K562 treated with DMSO at 1 percent for 24 hours (cell line): ENCODE data around the gene GID4. TPM values are rescaled to one million over a fixed set of nuclear protein-coding genes. Genes with fewer than 3 reads are reported as not detected.

Experiments used
- total RNA-seq: library from RNA; unstranded; fragments of 300-600 nt; gene quantifications from 2 replicates; pipeline ENCODE4 v1.2.3, GENCODE V29; 2022; ENCODE audit warnings: low read depth; ENCODE audit not compliant: insufficient read depth

Gene GID4
- total RNA-seq = 4.6 and 5.4 TPM in 2 replicates

GRCh38 chr17:18038861-18039534 lies at the start of gene GID4, which contains the start of gene ATPAF2:
Gene GID4, plus strand, starts transcription at chr17:18039408. Its CDS starts 57 bp downstream, at chr17:18039465.
Gene ATPAF2, minus strand, starts transcription at chr17:18039168. Its CDS starts 155 bp downstream, at chr17:18039013.

DNA sequence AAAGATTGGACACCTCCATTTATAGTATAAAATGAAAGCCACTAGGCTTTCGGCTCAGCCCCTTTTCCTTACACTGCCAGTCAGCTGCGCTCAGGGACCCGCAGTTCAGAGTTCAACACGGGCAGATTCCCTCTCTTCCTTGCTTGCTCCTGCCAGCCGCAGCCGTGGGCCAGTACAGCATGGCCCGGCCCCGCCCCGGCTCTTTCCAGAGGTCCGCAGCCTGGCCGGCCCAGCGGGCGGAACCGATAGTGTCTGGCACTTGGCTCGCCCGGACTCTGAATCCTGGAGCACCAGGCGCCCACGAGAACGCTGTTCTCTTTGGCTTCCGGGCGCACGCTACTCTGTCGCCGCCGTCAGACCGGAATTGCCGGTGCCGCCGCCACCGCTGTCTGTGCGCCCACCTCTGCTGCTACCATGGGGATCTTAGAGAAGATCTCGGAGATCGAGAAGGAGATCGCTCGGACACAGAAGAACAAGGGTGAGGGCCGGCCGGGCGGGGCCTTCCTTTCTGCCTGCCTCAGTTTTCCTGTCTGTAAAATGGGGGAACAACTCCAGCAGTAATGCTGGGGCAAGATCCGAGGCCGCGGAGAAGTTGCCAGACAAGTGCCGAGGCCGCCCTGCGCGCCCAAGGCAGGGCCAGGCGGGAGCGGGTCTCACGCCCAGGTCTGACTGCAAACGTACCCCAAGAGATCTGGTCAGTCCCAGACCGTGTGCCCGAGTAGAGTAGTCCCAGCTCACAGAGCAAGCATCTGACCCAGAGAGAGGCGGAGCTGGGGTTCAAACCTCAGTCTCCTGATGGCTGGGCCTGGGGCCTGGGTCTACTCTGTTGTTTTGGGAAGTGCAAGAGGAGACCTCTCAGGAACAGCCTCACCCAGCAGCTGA lies 48.6 kb downstream of the GID4 start, which contains the start of gene DRG2:
Gene DRG2 (plus strand): TSS at position 339 of the 882 bp plus-strand sequence. CDS start 76 bp downstream, at position 415.

DNA sequence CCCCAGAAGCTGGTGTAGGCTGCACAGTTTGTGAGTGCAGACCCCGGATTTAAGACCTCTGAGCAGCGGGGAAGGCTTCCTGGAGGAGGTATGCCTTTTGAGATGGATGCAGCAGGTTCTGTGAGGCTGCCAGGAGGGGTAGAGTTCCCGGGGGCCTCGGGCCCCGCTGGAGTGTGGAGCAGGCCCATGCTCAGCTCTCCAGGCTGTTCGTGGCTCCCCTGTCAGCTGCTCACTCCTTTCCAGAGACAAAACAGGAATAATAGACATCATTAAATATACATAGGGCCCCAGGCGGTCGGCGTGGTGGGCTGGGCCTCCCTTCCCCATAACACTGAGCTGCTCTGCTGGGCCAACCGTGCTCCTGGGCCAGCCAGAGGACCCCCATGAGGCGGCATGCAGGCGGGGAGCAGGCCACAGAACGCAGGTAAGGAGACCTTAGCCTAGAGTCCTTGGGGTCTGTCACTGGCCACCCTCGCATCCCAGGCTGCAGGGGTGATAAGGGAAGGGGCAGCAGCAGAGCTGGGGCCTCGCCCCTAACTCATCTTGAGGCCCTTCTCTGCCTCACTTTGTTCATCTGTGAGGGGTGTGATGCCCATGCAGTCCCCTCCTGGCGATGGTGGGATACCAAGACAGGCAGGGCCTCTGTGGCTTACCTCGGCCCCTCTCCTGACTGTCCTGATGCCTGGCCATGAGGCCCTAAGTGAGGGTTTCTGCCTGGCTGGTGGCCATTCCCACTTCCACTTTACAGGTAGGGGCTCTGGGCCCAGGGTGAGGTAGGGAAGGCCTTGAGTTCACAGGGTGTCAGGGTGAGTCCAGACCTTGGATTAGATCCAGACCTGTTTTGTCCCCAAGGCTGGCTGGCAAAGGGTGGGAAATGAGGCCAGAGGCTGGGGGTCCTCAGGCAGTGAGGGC lies 69.4 kb downstream of the GID4 start, which contains the start of gene MYO15A:
Gene MYO15A (plus strand): TSS at position 356 of the 912 bp plus-strand sequence. CDS start 10,045 bp downstream, outside the sequence.

Other genes with a start within 250 kb of the GID4 start
- gene SREBF1, start 202.4 kb upstream of the GID4 start, total RNA-seq = 152 and 156 TPM in 2 replicates
- gene TOM1L2, start 67.0 kb upstream of the GID4 start, total RNA-seq = 12.5 and 13.6 TPM in 2 replicates
- 0.44 and 0.57 TPM in 2 replicates for gene DRC3, start 66.5 kb upstream of the GID4 start, total RNA-seq
- 31.3 and 31.6 TPM in 2 replicates for gene ATPAF2, start 240 bp upstream of the GID4 start, total RNA-seq
- 29.4 and 34.0 TPM in 2 replicates for gene DRG2, start 48.5 kb downstream of the GID4 start, total RNA-seq
- gene MYO15A, start 69.3 kb downstream of the GID4 start, total RNA-seq = 0.29 TPM in 1 of 2 replicates, not detected in the other
- 57.3 and 63.2 TPM in 2 replicates for gene ALKBH5, start 144.4 kb downstream of the GID4 start, total RNA-seq
- 23.9 and 28.7 TPM in 2 replicates for gene LLGL1, start 186.2 kb downstream of the GID4 start, total RNA-seq
- 147 and 152 TPM in 2 replicates for gene FLII, start 219.3 kb downstream of the GID4 start, total RNA-seq
- gene MIEF2, start 221.3 kb downstream of the GID4 start, total RNA-seq = 10.7 and 12.1 TPM in 2 replicates